Hepatocyte (in vitro differentiated cells): ENCODE results near the gene PPP4R4.

Experiments
- CTCF ChIP-seq: fragments of 200-600 bp; sonication (generic); IDR thresholded peaks from 2 replicates; pipeline ENCODE4 v1.5.1; 2016; ENCODE audit warnings: antibody characterized with exemption, mild to moderate bottlenecking; ENCODE audit not compliant: poor library complexity
- EZH2 ChIP-seq: fragments of 200-600 bp; sonication (generic); IDR thresholded peaks from 2 replicates; pipeline ENCODE4 v1.6.1; 2016; ENCODE audit warnings: antibody characterized with exemption, mild to moderate bottlenecking, borderline replicate concordance
- EZH2phosphoT487 ChIP-seq: fragments of 200-600 bp; sonication (generic); IDR thresholded peaks from one replicate; pipeline ENCODE4 v1.6.1; 2018; ENCODE audit warnings: antibody characterized with exemption, mild to moderate bottlenecking, low read depth, moderate library complexity; ENCODE audit not compliant: unreplicated experiment, severe bottlenecking

DNA sequence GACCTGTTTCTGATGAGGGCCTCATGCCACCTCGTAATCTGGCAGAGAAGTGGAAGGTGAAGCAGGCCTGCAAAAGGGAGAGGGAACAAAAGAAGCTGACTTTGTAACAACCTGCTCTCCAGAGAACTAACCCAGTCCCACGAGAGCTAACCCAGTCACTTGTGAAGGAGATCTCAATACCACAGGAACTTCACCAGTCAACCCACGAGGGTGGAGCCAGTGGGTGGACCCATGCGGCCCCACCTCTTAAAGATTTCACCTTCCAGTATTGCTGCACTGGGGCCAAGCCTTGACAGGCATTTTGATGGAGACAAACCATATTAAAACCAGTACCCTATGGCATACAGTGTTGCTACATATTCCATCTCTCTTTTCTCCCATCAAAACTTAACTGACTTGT is 63.9 kb downstream of the PPP4R4 start:
- TF ChIP-seq CTCF = no peak
- TF ChIP-seq EZH2 = no peak
- no peak for TF ChIP-seq EZH2phosphoT487
